ACHN (cell line): Measurements from ENCODE around the gene NXN.

Experiments used
- DNase-seq: peaks from one replicate; pipeline ENCODE4 v3.0.0-alpha.2; 2015
- in situ Hi-C: cut with HindIII; loops from 2 replicates; pipeline ENCODE4 v1.10.0; 2017; ENCODE audit warnings: low sequenced_read_pairs, low pct_ligation_motif_present, low pct_unique_long_range_greater_than_20kb

The NXN gene

GRCh38 chr17:979539-980405 lies at the start of gene NXN:
Gene NXN, minus strand, starts transcription at chr17:979776.
- DNase-seq: peak; percentile 71
- in situ Hi-C loops: loop anchor here (25.0 kb wide), 1 partner anchor 192 kb away; the partner anchor contains the start of genes GLOD4 and MRM3

DNA sequence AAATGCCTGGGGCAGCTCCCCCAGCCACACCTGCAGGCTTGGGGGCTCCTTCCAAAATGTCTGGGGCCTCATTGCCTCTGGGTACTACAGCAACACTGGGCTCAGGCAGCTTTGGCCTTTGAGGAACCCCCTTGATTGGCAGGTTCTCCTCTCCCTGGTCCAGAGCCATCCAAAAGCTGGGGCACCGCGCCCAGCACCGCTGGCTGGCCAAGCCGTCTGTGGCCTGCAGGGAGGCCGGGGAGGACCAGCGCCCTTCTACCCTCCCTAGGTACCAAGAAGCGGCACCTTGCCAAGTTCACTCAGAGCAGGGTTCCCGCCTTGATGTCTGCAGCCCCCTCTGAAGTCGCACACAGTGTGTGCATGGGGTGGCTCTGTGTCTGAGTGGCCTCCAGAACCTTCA lies 47.5 kb upstream of the NXN start:
- no peak for DNase-seq
- in situ Hi-C loops: no loop called here

- in situ Hi-C loops: no loop called here
- DNase-seq: no peak
Observed at GRCh38 chr17:1026599-1026975, 47.0 kb upstream of the NXN start.

- in situ Hi-C loops: no loop called here
- no peak for DNase-seq
Observed at GRCh38 chr17:1025733-1026598, 46.4 kb upstream of the NXN start.

- DNase-seq: no peak
- in situ Hi-C loops: no loop called here
Observed at GRCh38 chr17:1024076-1024475, 44.5 kb upstream of the NXN start.

DNA sequence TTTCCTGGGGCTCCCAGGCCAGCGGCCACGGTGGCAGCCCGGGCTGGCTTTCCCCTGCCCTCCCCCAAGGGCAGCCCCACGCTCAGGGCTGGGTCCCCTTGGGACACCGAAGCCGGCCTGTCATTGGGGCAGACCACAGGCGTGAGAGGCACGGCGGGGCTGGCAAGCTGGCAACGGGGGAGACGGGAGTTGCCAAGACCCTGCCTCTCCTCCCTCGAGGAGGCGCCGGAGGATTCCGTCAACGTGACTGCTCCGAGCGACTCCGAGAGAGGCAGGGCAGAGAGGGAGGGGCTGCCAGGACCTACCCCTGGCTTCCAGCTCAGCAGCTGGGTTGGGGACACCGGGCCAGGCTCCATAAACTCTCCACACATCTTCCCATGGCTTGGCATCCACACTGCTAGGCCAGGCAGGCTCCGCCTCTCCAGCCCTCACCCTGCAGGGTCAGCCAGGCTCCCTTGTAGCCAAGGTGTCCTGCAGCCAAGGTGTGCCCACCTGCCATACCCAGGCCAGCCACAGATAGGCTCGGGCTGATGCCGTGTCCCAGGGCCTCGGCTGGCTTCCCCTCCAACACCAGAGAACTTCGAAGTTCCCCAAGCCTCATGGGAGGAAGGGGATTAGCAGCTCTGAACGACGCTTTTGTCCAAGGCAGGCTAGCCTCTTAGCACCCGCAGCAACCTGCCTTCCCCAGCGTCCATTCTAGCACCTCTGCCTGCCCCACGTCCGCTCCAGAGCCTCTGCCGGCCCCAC lies 42.9 kb upstream of the NXN start:
- no peak for DNase-seq
- in situ Hi-C loops: no loop called here

DNA sequence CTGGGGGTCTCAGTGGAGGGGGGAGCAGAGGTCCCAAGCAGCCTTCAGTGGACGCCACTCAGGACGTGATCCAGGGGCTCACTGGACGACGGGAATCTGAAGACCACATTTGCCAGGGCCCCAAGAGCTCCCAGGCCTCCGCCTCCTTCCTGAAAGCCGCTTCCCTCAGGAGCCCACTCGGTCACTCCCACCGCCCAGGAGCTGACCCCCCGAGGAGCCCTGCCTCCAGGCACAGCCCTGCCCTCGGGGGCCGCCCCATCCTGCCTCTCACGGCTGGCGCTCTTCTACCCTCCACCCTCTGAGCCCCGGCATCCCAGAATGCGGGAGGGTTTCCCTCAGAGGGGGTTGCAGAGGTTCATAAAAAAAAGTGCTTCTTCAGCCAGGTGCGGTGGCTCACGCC lies 41.6 kb upstream of the NXN start:
- in situ Hi-C loops: no loop called here
- no peak for DNase-seq

GRCh38 chr17:1019451-1019850 lies 39.9 kb upstream of the NXN start:
- in situ Hi-C loops: no loop called here

GRCh38 chr17:1018547-1018946 lies 39.0 kb upstream of the NXN start:
- no peak for DNase-seq
- in situ Hi-C loops: no loop called here

More at GRCh38 chr17:1019451-1019850, 39.9 kb upstream of the NXN start:
- DNase-seq: no peak

DNA sequence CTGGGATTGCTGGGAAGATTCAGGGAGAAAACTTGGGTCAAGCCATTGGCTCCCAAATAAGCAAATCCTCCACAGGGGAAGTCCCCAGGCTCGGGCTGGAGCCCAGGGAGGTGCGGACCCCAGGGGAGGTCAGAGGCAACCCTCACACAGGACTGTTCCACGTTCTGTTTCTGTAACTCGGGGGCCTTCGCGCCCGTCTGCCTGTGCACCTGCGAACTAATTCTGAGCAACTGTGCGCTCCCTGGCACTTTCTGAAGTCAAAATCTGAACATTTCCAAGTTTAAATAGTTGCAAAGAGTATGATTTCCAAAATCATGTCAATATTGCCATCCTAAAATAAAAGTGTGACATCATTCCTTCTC lies 34.1 kb upstream of the NXN start:
- no peak for DNase-seq
- in situ Hi-C loops: no loop called here

GRCh38 chr17:1012823-1013728 lies 33.5 kb upstream of the NXN start:
- in situ Hi-C loops: no loop called here
- DNase-seq: no peak

- in situ Hi-C loops: no loop called here
- DNase-seq: no peak
Observed at GRCh38 chr17:1011760-1012735, 32.5 kb upstream of the NXN start.

- no peak for DNase-seq
- in situ Hi-C loops: no loop called here
Observed at GRCh38 chr17:1011138-1011537, 31.6 kb upstream of the NXN start.

GRCh38 chr17:1010586-1010985 lies 31.0 kb upstream of the NXN start:
- in situ Hi-C loops: no loop called here
- no peak for DNase-seq

DNA sequence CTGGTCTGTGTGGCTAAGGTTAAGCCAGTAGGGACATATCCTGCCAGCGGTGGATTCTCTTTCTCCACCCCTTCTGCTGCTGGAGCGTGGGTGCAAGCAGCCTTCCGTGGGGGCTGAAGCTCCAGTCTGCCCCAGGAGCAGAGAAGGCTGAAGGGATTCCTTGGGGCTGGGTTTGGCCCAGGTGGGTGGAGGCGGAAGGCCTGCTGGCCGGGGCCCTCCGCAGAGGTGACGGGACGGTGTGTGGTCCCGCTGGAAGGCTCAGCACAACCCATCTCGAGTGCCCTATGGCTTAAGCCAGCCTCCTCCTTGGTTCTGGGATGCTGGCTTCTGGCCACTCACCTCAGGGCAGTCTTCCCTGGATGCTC lies 30.5 kb upstream of the NXN start:
- in situ Hi-C loops: no loop called here
- DNase-seq: no peak

DNA sequence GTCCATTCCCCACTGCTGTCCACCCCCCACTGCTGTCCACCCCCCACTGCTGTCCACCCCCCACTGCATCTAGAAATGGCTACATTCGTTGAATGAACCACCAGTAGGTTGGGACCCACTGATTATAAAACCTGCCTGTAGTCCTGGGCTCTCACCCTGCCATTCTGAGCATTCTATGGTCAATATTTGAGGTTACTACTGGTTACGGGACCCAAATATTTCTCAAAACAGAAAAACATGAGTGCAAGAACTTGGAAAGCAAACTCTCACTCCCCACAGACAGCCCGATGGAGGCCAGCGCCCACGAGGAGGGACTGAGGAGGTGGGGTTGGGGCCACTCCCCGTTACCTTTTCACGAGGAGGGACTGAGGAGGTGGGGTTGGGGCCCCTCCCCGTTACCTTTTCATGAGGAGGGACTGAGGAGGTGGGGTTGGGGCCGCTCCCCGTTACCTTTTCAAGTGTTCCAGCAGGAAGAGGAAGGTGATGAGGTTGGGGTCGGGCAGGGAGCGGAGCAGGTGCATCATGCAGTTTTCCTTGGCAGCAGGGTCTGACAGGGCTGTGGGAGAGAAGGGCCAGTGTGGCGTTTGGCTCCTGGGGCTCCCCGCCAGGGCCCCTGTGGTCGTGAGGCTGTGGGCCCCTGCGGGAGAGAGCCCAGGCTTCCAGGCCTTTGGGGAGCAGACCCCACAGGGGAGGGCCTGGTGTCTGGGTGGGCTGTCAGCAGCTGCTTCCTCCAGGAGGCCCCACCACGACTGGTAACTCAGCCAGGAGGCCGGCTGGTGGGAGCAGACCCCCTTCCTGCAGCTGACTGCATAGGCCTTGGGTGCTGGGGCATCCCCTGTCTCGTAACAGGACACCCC lies 29.9 kb upstream of the NXN start:
- in situ Hi-C loops: no loop called here
- DNase-seq: no peak
